ENCODE results near the gene ATOH8. TPM values are rescaled to one million over a fixed set of nuclear protein-coding genes. Genes with fewer than 3 reads are reported as not detected.

Gene ATOH8
- total RNA-seq, 2 experiments from 2014 or later, result not detected

- ChIA-PET POLR2A (no interaction called here), CTCF (no interaction called here)
- Histone ChIP-seq H3K27ac (ENCODE audit: low read depth in 1 of 2, low read length in 2 of 2) (no peak overlapping the region), H3K9me3 (ENCODE audit: control insufficient read depth in 1 of 2, insufficient read depth in 1 of 2, low read length in 2 of 2) (no peaks in the 10 kb centered on the region), H3K27me3 (ENCODE audit: control insufficient read depth in 1 of 2, insufficient read depth in 2 of 2, low read length in 2 of 2) (peaks cover 3 to 5% of the 10 kb centered on the region in 2 experiments), H3K4me3 (ENCODE audit: low read length) (no peak overlapping the region), H3K4me1 (ENCODE audit: insufficient read depth, low read length) (peaks cover 7% of the 10 kb centered on the region), H3K36me3 (ENCODE audit: insufficient read depth, low read length) (no peaks in the 10 kb centered on the region)
- Mint-ChIP-seq H3K4me3 (no peak overlapping the region), H3K27me3 (peaks cover 20% of the 10 kb centered on the region), H3K27ac (no peak overlapping the region), H3K36me3 (ENCODE audit: low read depth) (no peaks in the 10 kb centered on the region), H3K4me1 (ENCODE audit: low read depth) (no peaks in the 10 kb centered on the region), H3K9me3 (no peaks in the 10 kb centered on the region)
- DNase-seq (no peak), ATAC-seq (ENCODE audit: poor library complexity) (no peak)
- intact Hi-C loops (cut with DNase I, micrococcal nuclease), result no loop called here
- TF ChIP-seq CTCF (IDR thresholded peaks at IDR 0.05), result no peak
These were observed 21.2 kb upstream of the ATOH8 start for GRCh38 chr2:85732467-85733120.

- Mint-ChIP-seq H3K4me3 (no peak overlapping the region), H3K9me3 (no peaks in the 10 kb centered on the region), H3K27me3 (peaks cover 21% of the 10 kb centered on the region), H3K27ac (no peak overlapping the region), H3K4me1 (ENCODE audit: low read depth) (no peaks in the 10 kb centered on the region), H3K36me3 (ENCODE audit: low read depth) (no peaks in the 10 kb centered on the region)
- Histone ChIP-seq H3K36me3 (ENCODE audit: insufficient read depth, low read length) (no peaks in the 10 kb centered on the region), H3K4me1 (ENCODE audit: insufficient read depth, low read length) (peaks cover 7% of the 10 kb centered on the region), H3K4me3 (ENCODE audit: low read length) (no peak overlapping the region), H3K9me3 (ENCODE audit: control insufficient read depth in 1 of 2, insufficient read depth in 1 of 2, low read length in 2 of 2) (no peaks in the 10 kb centered on the region), H3K27me3 (ENCODE audit: control insufficient read depth in 1 of 2, insufficient read depth in 2 of 2, low read length in 2 of 2) (no peaks in the 10 kb centered on the region), H3K27ac (ENCODE audit: low read depth in 1 of 2, low read length in 2 of 2) (no peak overlapping the region)
- ChIA-PET CTCF (no interaction called here), POLR2A (no interaction called here)
- no peak for DNase-seq
- intact Hi-C loops (cut with DNase I, micrococcal nuclease), result no loop called here
- no peak for ATAC-seq (ENCODE audit: poor library complexity)
- no peak for TF ChIP-seq CTCF (IDR thresholded peaks at IDR 0.05)
These were observed 20.4 kb upstream of the ATOH8 start for GRCh38 chr2:85733121-85733960.

- DNase-seq, result no peak
- Mint-ChIP-seq H3K27ac (no peak overlapping the region), H3K4me1 (ENCODE audit: low read depth) (no peaks in the 10 kb centered on the region), H3K4me3 (no peak overlapping the region), H3K27me3 (peaks cover 20% of the 10 kb centered on the region), H3K36me3 (ENCODE audit: low read depth) (no peaks in the 10 kb centered on the region), H3K9me3 (no peaks in the 10 kb centered on the region)
- no peak overlapping the region for H3K27ac ChIP-seq (ENCODE audit: low read depth in 1 of 2, low read length in 2 of 2)
- H3K9me3 ChIP-seq (ENCODE audit: control insufficient read depth in 1 of 2, insufficient read depth in 1 of 2, low read length in 2 of 2), result no peaks in the 10 kb centered on the region
- ChIA-PET POLR2A (no interaction called here), CTCF (no interaction called here)
- no peaks in the 10 kb centered on the region for H3K36me3 ChIP-seq (ENCODE audit: insufficient read depth, low read length)
- TF ChIP-seq CTCF (IDR thresholded peaks at IDR 0.05), result no peak
- no peaks in the 10 kb centered on the region for H3K27me3 ChIP-seq (ENCODE audit: control insufficient read depth in 1 of 2, insufficient read depth in 2 of 2, low read length in 2 of 2)
- H3K4me3 ChIP-seq (ENCODE audit: low read length), result no peak overlapping the region
- intact Hi-C loops (cut with DNase I, micrococcal nuclease), result no loop called here
- ATAC-seq (ENCODE audit: poor library complexity), result no peak
- H3K4me1 ChIP-seq (ENCODE audit: insufficient read depth, low read length), result peaks cover 3% of the 10 kb centered on the region
These were observed 19.8 kb upstream of the ATOH8 start for GRCh38 chr2:85734015-85734414.
